HG03460 (cell line): ENCODE data around the gene UAP1L1.

Experiments used
- ATAC-seq: cut with Tn5 transposase; IDR thresholded peaks from one replicate; pipeline ENCODE4 v1.9.1; 2021; ENCODE audit not compliant: unreplicated experiment

UAP1L1 gene

GRCh38 chr9:137040568-137040967 lies 36.7 kb upstream of the UAP1L1 start:
- ATAC-seq, result no peak

- no peak for ATAC-seq
These were observed 36.2 kb upstream of the UAP1L1 start for GRCh38 chr9:137041124-137041523.

DNA sequence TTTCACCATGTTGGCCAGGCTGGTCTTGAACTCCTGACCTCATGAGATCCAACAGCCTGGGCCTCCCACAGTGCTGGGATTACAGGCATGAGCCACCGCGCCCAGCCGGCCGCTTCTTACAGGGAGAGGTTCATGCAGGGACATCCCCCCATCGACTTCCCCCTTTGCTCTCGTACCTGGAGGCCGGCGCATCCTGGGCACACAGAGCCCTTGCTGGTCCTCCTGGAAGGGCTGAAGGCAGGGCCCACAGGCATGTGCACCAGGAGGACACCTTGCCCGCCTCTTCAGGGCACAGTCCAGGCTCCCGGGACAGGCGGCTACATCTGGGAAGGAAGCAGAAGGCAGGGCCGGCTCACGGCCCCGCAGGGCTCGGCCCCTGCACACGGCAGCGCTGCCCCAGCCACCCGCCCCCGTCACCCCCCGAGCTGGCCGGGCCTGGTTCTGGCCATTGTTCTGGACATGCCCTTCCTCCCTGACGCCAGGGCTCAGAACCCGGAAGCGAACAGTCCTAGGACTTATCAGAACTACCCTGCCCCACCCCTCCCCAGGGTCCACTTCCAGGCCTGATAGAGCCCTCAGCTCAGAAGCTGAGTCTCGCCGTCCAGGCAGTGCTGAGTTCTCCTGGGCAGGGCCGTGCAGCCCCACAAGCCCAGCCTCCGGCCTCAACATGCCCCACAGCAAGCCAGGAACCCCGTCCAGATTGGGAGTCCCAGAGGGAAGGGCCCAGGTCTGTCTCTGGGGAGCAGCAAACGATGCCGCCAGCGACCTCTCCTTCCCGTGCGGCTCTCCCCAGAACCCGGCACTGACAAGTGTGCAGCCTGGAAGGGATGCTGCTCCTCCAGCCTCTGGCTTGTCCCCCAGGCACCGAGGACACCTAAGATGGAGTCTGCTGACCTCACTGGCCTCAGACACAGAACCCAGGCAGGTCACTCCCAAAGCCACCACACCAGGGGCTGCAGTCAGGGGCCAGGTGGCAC lies 34.3 kb upstream of the UAP1L1 start:
- ATAC-seq, result no peak

DNA sequence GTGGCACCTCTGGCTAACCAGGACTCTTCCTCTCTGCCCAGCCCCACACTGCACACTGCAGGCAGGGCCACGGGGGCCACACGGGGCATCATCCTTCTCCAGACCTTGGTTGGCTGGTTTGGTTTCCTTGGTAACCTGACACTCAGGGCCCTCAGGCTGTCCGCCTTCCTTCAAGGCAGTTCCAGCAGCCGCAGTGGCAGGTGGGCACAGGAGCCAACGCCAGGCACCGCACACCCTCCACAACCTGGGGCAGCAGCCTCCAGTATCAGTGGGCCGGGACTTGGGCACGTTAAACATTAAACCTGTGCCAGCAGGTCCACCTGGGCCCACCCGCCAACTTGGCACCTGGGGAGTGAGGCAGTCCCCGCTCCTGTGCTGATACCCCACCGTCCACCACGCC lies 33.3 kb upstream of the UAP1L1 start:
- no peak for ATAC-seq

DNA sequence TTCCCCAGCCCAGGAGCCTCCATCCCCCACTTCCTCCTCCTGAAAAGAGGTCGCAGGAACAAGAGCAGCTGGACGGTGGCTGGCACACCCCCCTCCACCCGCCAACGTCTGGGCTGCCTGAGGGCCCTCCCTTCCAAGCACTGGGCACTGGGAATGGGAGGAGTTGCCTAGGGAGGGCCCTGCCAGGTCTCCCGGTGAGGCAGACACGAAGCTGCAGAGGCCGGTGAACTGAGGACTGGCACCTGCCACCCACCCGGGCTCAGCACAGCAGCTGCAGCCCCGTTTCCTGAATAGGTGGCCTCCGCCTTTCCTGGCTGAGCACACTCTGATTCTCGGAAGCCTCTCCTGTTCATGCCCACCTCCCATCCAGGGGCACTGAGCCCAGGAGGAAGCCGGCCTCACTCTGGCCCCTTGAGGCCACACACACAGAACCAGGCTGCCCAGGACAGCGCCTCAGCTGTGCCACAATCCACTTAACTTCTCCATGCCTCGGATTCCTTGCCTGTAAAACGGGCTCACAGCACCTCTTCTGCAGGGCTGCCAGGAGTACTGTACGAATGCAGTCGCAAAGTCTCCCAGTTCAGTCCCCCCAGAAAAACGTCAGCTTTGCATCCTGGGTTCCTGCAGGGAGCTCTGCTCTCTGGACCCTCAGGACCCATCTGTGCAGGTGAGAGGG lies 32.7 kb upstream of the UAP1L1 start:
- ATAC-seq, result no peak

GRCh38 chr9:137045294-137046087 lies 31.8 kb upstream of the UAP1L1 start:
- ATAC-seq, result no peak

- no peak for ATAC-seq
These were observed 31.1 kb upstream of the UAP1L1 start, which contains the start of gene NPDC1 for GRCh38 chr9:137046088-137046787. Gene NPDC1, minus strand, starts transcription at chr9:137046177. Its CDS starts 188 bp downstream, at chr9:137045989.

DNA sequence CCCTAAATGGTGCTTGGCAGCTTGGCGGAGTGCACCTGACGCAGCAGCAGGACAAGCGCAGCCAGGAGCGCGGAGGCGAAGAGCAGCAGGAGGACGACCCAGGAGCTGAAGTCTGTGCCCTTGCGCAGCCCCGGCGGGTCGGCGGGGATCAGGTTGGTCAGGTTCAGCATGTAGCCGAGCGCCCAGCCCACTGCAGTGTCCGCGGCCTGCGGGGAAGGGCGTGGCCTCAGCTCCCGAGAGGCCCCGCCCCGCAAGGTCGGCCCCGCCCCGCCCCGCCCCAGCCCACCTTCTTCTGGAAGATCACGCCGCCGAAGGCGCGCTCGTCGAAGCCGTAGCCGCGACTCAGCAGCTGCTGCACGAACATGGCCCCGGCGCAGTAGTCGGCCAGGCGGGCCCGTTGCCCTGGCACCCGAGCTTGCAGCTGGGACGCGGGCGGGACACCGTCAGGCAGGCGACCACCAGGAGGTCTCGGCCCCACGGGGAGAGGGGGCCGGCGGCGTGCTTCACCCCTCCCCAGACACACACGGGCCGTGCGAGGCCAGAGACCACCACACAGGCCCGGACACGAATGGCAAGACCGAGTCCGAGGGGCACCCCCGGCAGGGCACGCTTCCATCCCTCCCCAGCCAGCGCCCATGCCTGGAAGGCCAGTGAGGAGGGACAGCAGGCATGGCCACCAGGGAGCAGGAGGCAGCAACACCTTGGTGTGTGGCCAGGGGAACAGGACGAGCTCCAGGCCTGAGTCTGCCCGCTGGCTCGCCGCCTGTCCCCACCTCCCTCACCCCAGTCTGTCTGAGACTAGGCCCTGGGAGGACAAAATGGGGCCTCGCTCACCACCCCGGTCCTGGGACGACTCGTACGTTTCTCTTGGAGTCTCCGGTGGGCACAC lies 28.4 kb upstream of the UAP1L1 start:
- no peak for ATAC-seq

- no peak for ATAC-seq
These were observed 27.5 kb upstream of the UAP1L1 start for GRCh38 chr9:137049544-137050449.

GRCh38 chr9:137050570-137050969 lies 26.7 kb upstream of the UAP1L1 start:
- ATAC-seq, result no peak

- ATAC-seq, result no peak
These were observed 26.1 kb upstream of the UAP1L1 start for GRCh38 chr9:137051145-137051724.

GRCh38 chr9:137052293-137052692 lies 25.0 kb upstream of the UAP1L1 start:
- no peak for ATAC-seq

GRCh38 chr9:137052998-137053943 lies 24.0 kb upstream of the UAP1L1 start:
- ATAC-seq, result no peak

GRCh38 chr9:137053944-137054931 lies 23.1 kb upstream of the UAP1L1 start, which contains the start of gene ENTPD2:
Gene ENTPD2, minus strand, starts transcription at chr9:137054061. Its CDS starts 64 bp downstream, at chr9:137053997.
- ATAC-seq, result no peak

- ATAC-seq, result no peak
These were observed 22.4 kb upstream of the UAP1L1 start for GRCh38 chr9:137054932-137055384.
